ENCODE results near the gene MAD1L1.
"Not testable (repeated sequence)": the region's sequence is repeated elsewhere in the genome, so short reads cannot be mapped to it uniquely, and the experiment has no call there.

Gene MAD1L1

GRCh38 chr7:1831933-1832535 lies 400.7 kb downstream of the MAD1L1 start:
- DNase-seq (ENCODE audit: low read depth): not testable (repeated sequence)

GRCh38 chr7:1831471-1831870 lies 401.3 kb downstream of the MAD1L1 start:
- not testable (repeated sequence) for DNase-seq (ENCODE audit: low read depth)

DNA sequence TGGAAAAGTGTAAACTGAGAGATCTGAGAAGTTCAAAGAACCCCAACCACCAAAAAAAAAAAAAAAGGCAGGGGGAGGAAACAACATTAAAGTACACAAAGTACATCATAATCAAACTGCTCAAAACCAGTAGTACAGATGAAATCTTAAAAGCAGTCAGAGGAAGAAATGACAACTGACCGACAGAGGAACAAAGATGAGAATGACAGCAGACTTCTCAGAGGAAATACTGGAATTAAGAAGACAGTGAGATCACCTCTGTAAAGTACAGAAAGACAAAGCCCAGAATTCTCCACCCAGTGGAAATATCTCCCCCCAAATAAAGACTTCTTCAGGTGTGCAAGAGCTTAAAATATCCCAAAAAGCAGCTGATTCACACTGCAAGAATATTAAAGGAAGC lies 403.1 kb downstream of the MAD1L1 start:
- DNase-seq (ENCODE audit: low read depth): not testable (repeated sequence)

DNA sequence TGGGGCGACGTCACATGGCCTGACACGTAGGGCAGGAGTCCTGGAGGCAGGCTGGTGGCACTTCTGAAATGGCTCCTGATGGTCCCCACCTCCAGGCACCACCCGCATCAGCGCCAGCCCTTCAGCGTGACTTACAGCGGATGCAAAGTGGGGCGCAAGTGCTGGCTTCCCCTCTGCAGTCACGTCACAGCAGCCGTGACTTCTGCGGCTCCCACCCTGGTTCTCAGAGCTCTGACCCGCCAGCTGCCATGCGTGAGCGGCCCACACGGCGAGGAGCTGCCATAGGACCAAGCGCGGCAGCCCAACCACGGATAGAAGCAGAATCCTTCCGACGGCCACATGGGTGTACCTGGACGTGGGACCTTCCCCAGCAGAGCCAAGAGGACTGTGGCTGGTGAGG lies 403.6 kb downstream of the MAD1L1 start:
- no peak for DNase-seq (ENCODE audit: low read depth)

DNA sequence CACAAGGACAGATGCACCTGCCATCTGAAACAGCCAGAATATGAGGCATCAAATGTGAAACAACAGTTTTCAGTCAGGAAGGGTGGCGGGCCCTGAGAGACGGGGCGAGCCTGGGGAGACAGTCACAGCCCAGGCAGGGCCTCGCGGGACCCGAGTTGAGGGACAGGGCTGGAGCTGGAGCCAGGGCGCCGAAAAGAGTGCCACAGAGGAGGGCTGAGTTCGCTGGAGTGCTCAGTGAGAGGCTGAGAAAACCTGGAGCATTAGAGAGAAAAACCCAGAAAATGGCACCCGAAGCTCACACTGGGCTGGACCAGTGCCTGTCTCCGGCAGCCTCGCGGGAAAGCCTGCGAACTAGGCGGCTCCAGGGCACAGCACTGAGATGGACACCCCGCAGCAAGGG lies 404.6 kb downstream of the MAD1L1 start:
- not testable (repeated sequence) for DNase-seq (ENCODE audit: low read depth)

DNA sequence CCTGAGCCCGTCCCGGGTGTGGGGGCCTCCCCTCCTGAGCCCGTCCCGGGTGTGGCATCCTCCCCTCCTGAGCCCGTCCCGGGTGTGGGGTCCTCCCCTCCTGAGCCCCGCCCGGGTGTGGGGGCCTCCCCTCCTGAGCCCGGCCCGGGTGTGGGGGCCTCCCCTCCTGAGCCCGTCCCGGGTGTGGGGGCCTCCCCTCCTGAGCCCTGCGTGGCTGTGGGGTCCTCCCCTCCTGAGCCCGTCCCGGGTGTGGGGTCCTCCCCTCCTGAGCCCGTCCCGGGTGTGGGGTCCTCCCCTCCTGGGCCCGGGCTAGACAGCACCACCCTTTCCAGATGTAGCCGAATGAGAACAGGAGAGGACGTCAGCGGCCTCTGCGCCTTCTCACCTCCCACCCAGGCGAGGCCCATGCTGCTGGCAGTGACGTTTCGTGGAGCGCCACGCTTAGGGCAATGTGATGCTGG lies 405.2 kb downstream of the MAD1L1 start:
- not testable (repeated sequence) for DNase-seq (ENCODE audit: low read depth)

- not testable (repeated sequence) for DNase-seq (ENCODE audit: low read depth)
These were observed 405.8 kb downstream of the MAD1L1 start for GRCh38 chr7:1826931-1827330.

DNA sequence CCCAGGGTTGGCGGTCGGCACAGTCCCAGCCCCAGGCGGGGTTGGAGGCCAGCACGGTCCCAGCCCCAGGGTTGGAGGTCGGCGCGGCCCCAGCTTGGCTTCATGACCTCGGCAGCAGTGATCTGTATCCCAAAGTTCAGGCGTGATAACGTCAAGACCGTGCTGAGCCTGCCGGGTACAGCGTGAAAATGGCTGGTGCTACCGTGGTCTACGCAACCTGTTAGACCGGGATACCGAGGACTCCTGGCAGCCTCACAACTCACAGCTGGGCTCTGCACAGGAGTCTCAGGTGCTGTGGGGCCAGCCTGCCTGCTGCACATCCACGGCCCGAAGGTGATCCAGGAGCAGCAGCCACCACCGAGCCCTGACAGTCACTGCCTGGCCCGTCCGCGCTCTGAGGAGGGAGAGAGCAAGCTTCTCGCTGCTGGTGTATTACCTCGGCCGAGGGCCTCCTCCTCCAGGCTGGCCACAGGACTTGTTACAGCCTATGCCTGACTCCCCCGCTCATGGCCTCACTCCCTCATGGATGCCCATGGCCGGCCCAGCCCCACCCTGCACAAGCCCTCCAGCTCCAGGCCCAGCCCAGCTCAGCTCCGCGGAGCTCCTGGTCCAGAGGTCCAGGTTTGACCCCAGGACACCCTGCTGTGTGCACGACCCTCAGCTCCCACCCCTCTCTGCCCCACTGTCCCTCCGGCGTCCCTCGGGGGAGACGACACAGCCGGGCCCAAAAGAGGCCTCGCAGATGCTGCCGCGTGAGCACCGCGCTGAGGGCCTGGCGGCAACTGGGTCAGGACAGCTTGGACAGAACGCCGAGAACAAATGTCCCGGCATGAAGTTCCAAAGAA lies 406.6 kb downstream of the MAD1L1 start:
- no peak for DNase-seq (ENCODE audit: low read depth)

DNA sequence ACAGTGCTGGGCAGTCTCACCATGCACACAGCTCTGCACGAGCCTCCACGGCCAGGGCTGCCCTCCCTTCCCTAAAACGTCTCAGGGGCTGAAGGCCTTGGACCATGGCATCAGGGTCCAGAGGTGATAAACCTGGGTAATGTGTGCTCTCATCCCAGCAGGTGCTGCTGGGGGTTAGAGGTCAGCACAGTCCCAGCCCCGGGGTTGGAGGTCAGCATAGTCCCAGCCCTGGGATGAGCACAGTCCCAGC lies 407.2 kb downstream of the MAD1L1 start:
- DNase-seq (ENCODE audit: low read depth): not testable (repeated sequence)

GRCh38 chr7:1824882-1825646 lies 407.7 kb downstream of the MAD1L1 start:
- not testable (repeated sequence) for DNase-seq (ENCODE audit: low read depth)

DNA sequence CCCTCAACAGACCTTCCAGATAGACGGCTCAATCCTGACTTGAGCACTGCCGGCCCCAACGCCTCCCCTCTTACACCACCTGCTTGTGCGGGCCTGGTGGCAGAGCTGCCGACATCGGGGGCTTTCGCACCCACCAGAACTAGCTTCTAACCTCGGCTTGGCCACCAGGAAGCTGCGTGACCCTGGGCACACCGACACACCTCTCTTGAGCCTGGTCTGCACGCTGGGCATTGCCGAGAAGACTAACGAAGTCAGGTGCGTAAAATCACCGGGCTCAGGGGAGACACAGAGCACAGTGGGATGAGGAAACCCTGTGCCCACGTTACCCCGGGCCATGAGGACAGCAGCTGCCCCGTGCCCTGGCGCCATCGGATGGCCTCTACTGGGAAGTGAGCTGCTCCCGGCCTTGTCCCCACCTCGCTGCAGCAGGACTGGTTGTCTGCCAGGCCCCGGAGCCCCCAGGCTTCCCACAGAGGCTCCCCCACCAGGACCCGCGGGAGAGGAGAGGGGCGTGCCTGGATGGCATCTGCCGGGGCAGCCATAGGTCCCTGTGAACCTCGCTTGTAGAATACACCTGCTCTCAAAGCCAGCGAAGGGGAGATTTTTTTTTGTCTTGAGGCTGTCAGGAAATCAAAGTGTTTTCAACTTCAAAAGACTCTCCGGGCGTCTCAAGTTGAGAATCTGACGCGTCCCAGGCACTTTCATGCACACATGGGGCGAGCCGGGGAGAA lies 408.4 kb downstream of the MAD1L1 start:
- peak; percentile 13 for DNase-seq (ENCODE audit: low read depth)

DNA sequence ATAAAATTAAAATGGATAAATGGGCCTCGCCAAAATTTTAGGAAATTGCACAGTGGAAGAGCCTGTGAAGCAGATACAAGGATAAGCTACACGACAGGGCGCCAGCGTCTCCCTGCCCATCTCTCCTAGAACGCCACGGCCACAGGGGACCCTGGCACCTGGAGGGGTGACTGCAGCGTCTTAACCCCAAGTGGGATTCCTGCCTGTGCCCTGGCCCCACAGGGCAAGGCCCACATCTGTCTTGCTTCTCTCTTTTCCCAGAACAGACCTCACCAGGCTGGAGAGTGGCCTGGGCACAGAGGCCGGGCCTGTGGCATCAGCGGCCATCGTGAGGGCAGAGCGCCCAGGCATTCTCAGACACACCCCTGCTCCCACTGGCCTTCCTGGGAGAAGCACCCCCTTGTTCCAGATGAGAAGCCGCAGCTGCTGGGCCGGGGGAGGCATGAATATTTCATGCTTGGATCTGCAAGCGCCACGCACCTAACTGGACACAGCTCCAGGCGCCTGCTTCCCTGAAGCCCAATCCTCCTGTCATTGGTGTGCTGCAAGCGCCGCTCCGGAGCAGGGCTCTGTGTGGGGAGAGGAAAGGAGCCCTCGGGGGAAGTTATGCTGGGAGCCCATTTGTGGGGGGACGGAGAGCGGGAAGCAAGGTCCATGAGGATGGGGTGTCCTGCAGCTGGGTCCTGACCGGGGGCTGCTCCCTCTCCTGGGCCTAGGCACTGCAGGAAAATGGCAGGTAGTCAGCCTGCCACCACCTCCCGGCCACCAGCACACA lies 409.2 kb downstream of the MAD1L1 start:
- no peak for DNase-seq (ENCODE audit: low read depth)

- no peak for DNase-seq (ENCODE audit: low read depth)
These were observed 413.4 kb downstream of the MAD1L1 start for GRCh38 chr7:1819259-1819841.

DNA sequence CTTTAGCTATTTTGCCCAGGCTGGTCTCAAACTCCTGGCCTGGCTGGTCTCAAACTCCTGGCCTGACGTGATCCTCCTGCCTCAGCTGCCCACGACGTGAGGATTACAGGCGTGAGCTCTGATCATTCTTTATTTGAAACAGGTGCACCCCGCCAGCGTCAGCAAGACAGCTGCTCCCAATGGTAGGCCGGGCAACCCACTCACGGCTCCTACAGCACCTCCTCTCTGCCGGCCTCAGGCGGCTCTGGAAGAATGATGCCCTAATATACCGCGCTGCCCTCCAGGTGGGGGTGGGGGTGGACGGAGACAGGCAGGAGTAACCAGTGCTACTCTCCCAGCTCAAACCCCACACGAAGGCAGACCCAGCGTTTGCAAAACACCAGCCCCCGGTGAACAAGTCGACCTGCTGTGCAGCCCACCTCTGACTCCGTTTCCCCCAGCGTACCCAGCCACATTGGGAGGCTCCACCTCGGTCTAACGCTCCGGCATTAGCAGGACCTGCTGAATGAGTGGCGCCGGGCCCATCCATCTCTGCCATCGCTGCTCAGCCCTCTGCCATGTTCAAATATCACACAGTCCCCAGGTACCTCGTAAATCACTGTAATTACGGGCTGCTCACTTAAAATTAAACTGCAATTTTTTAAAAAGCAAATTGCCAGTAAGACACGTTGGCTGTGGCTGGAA lies 414.0 kb downstream of the MAD1L1 start:
- no peak for DNase-seq (ENCODE audit: low read depth)

- DNase-seq (ENCODE audit: low read depth): no peak
These were observed 415.6 kb downstream of the MAD1L1 start for GRCh38 chr7:1817061-1817712.

DNA sequence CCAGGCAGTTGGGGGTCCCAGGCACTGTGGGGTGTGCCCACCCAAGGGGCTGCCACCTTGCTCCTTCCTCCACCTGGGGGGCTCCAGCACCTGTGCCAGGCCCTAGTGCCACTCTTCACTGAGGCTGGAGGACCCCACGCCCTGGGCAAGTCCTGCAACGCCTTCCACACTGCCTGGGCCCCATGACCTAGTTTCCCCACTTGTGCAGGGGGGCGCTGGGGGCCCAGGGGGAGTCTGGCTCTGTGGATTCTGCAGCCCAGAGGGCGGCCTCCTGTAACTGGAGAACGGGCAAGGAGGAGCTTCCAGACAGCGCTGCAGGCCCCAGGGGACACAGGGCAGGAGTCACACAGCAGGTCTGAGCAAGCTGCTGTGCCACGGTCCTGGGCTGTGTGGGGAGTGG lies 416.3 kb downstream of the MAD1L1 start:
- DNase-seq (ENCODE audit: low read depth): not testable (repeated sequence)

DNA sequence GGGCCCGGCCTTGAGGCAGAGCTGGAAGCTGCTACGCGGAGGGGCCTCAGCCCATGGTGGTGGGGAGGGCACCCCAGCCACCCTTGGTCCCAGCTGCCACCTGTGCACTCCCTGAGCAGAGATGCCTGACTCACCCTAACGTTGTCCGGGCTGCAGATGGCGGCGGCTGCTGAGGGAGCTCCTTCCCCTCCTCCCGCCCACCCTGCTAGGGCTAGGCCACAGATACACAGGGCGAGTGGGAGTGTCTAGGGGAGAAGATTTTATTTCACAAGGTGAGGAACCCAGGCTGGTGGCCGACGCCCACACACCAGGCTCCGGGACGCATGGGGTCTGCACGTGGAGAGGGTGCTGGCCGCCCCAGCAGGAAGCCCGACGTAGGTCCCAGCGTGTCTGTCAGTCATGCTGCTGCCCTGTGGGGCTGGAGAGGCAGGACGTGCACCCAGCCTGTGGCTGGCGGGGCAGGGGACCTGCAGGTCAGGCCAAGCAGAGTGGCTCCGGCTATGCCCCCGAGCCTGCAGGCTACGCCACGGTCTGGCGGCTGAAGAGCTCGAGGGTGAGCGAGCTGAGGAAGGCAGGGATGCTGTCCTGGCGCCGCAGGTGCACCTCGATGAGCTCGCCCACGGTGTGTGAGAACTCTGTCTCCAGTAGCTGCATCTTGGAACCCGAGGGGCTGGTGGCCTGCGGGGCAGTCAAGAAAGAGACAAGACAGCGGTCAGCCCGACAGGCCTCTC lies 417.0 kb downstream of the MAD1L1 start:
- DNase-seq (ENCODE audit: low read depth): not testable (repeated sequence)

- no peak for DNase-seq (ENCODE audit: low read depth)
These were observed 417.7 kb downstream of the MAD1L1 start for GRCh38 chr7:1815051-1815481.
